HG03280 (cell line): Measurements from ENCODE around the gene LRRC27.
"Not testable (repeated sequence)": the region's sequence is repeated elsewhere in the genome, so short reads cannot be mapped to it uniquely, and the experiment has no call there.

Source experiments
- ATAC-seq: cut with Tn5 transposase; IDR thresholded peaks from one replicate; pipeline ENCODE4 v1.9.1; 2021; ENCODE audit warnings: mild to moderate bottlenecking, moderate library complexity; ENCODE audit not compliant: unreplicated experiment

LRRC27 gene

DNA sequence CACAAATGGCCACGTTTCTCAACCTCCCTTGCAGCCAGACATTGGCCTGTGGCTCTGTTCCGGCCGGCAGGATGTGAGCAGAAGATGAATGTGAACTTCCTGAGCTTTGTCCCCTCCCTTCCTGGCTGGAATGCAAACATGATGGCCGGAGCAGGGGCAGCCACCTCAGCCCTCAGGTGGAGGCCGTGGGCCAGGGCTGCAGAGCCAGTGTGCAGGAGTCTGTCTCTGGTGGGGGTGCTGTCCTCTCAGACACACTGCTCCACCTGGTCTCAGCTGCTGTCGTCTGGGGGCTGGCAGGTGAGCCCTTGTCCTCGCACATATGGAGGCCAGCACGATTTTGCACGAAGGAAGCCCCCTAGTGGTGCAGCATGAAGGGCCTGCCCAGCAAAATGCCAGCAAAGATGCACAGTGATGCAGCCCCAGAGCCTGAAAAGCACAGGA lies 39.7 kb downstream of the LRRC27 start:
- no peak for ATAC-seq

DNA sequence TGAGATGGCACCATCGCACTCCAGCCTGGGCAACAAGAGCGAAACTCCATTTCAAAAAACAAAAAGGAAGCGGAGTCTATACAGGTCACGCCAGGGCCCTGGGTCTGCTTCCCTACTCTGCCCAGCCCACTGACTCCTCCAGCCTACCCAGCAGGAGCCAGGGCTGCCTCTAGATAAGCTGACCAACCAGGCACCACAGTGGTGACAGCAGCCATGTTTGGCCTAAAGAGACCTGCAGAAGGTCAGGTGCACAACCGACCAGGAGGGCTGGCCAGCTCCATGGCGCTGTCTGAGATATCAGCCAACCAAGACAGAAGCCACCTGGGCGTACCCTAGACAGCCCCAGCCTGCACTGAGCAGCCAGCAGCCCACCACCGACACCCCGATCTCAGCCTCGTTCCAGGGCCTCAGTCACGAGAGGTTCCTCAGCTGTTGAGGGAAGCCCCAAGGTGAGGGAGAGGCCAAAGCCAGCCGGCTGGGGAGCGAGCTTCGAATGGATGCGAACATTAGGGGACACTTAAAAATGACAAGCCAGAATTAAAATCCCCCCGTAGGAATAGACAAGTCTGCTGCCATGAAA lies 40.6 kb downstream of the LRRC27 start:
- ATAC-seq: no peak

DNA sequence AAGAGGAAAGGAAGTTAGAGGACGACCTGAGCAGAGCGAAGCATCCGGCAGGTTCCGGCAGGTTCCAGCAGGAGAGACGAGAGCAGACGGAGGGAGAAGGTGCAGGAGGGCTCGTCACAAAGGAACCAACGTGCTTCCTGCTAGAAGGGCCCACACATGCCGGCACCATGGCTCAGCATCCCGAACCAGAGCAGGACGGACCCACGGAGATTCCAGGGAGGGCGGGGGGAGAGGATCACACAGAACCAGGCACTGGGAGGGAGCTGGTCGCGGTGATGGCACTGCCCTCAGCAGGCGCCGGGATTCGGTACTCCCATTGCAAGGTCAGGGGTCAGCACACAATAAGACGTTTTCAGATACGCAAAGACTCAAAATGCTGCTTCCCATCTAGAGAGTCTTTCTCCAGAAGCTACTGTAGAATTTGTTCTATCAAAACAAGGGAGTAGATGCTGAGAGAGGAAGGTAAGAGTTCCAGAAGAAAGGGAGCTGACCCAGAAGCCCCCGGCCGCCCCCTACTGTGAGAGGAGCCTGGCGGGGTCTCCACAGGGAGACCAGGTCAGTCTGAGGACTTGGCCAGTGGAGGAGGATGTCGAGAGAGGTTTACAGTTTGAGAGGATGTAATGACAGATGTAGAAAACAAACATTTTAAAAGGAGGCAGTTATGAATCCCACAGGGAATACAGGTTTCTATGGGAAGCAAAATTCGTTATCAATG lies 41.4 kb downstream of the LRRC27 start:
- ATAC-seq: no peak

DNA sequence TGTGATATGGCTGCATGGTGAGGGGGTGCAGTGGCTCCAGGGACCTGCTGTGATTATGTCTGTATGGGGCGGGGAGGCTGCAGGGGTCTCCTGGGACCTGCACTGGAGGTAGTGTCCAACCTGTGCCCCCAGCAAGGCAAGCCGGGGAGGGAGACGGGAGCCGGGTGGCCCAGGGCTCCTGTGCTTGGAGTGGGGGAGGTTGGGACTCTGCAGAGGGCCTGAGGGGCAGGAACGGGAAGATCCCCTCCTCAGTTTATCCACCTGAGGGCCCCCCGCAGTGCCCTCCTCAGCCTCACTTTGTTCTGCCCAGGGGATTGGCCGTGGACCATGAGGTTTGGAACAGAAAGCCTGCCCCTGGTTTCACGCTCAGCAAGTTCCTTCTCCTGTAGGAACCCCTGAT lies 42.2 kb downstream of the LRRC27 start:
- ATAC-seq: no peak

DNA sequence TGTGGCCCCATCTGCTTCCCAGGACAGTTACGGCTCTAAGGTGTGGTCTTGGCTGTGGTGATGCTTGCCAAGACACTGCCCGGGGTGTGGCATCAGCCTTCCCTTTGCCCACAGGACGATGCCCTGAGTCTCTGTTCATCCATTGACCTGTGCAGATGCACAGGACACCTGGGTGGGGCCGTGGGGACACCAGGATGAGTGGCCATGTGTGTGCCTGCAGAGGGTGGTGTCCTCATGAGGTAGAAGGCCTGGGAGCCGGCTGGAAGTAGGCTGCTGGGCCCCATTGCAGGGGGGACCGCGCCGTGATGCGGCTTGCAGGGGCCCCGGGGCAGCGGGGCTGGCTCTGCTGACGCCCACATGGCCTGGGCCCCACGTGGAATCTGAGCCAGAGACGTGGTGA lies 42.6 kb downstream of the LRRC27 start:
- ATAC-seq: no peak

DNA sequence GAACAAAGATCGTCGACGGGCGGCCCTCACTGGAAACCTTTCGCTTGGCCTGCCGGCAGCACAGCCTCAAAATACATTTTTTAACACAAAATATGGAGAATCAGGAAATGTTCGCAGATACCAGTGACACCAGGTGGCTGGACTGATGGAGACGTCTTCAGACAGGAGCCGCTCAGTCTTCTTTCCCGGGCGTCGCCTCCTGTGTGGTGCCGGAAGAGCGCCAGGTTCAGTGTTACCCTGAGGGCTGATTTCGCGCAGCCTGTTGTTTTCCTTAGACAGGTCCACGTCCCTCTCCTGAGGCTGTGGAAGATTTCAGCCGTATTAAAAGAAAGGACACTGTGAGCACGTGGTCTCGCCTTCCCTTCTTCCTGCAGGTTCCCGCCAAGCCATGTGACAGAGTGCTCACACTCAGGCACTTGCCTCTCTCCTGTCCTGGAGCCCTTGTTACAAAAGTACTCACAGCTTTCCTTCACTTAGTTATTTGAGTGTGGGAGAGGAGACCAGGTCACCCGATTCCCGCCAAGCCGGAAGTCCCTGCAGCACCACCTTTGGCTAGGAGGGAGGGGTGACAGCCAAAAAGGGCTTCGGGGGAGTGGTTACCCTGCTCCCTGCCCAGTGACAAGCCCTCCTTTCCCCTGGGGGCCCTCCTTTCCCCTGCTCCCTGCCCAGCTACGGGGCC lies 43.3 kb downstream of the LRRC27 start:
- ATAC-seq: no peak

DNA sequence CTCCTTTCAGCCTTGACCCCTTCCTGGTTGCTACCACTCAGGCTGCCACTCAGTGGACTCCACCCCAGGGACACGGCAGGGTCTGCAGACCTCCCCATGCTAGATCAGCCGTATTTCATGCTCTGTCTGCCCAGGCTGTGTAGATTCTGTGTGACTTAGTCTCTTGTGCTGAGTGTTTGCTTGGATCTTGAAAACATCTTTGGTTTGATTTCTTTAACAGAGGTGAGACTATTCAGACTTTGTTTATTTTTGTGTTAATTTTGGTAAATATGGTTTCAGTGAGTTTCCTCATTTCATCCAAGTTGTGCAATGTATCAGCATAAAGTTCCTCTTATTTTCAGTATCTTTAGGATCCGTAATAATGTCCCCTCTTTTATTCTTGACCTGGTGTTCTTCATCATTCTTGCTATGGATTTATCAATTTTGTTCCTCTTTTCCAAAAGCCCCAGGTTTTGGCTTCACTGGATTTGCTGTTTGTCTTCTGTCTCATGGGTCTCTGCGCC lies 43.9 kb downstream of the LRRC27 start:
- ATAC-seq: no peak

DNA sequence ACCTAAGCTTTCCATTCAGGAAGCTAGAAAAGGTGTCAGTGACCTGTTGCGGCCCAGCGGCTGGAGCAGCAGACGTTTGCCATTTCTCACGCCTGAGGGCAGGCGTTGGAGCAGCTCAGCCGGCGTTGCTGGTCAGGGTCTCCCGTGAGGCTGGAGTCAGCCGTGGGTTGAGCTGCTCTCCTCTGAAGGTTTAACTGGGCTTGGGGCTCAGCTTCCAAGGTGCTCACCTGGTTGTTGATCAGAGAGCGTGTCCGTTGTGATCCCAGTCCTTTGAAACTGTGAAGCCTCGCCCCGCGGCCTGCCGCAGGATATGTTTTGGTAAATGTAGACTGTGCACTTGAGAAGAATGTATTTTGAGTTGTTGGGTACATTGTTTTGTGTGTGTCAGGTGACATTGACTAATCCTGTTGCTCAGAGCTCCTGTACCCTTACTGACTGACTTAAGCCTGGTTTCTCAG lies 44.4 kb downstream of the LRRC27 start:
- ATAC-seq: no peak

DNA sequence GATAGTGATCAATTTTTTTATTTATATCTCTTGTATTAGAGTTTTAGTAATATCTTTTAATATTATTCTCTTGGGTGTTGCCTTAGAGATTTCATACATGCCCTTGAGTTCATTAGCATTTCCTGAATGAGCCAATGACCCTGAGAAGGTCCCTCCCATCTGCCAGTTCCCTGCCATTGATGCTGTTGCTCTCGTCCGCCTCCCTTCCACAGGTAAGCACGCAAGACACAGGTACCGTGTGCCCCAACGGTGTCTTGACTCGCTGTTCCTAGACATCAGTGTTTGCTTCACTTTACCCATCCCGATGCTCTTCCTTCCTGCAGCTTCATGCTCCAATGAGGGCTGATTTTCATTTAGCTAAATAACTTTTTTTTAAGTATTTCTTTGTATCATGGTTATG lies 45.3 kb downstream of the LRRC27 start:
- ATAC-seq: no peak

DNA sequence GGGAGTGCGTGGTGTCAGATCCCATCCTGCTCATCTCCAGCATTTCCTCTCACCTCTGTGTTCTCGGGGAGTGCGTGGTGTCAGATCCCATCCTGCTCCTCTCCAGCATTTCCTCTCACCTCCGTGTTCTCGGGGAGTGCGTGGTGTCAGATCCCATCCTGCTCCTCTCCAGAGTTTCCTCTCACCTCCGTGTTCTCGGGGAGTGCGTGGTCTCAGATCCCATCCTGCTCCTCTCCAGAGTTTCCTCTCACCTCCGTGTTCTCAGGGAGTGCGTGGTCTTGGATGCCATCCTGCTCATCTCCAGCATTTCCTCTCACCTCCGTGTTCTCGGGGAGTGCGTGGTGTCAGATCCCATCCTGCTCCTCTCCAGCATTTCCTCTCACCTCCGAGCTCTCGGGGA lies 47.0 kb downstream of the LRRC27 start:
- not testable (repeated sequence) for ATAC-seq

DNA sequence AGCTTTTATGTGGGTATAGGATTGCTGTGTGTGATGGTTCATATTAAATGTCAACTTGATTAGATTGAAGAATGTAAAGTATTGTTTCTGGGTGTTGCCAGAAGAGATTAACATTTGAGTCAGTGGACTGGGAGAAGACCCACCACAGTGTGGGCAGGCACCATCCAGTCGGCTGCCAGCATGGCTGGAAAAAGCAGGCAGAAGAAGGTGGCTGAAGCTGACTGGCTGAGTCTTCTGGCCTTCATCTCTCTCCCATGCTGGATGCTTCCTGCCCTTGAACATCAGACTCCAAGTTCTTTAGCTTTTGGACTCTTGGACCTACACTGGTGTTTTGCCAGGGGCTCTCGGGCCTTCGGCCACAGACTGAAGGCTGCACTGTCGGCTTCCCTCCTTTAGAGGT lies 49.0 kb downstream of the LRRC27 start:
- ATAC-seq: not testable (repeated sequence)

DNA sequence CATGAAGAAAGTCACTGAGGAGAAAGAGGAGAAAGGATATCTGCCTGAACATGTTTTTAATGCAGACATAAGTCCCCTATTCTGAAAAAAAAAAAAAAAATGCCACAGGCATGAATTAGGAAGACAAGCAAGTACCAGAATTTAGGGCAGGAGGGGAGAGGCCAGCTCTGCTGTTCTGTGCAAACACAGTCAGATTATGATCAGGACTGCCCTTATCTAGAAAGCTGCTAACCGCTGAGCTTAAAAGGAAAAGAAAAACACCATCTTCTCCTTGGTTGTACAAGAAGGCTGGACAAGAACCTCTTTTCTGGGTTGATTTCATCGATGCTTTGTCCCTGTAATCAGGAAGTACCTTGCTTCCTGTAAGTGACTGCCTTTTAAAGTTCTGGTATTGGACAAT lies 49.7 kb downstream of the LRRC27 start:
- no peak for ATAC-seq

DNA sequence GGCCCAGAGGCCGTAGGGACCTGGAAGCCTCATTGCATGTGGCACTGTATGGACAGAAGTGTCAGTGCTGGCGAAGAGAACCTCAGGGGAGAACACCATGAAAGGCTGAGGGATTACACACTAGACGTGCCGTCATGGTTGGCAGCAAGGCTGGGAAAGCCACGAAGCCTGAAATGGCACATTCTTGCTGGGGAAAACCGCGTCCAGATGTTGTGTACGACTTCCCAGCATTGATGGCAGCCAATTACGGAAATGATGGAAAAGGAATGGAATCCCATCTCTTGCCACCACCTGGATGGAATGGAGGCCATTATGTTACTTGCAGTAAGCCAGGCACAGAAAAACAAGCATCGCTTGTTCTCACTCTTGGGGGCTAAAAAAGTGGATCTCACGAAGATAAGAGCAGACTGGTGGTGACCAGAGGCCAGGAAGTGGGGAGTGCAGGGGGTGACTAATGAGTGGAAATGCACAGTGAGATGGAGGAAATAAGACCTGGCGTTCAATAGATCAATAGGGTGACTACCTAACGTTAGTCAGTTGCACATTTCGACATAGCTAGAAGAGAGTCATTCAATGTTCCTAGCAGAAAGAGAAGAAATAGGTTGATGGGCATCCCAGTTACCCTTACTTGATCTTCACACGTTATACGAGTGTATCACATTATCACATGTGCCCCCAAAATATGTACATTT lies 50.4 kb downstream of the LRRC27 start:
- ATAC-seq: no peak

DNA sequence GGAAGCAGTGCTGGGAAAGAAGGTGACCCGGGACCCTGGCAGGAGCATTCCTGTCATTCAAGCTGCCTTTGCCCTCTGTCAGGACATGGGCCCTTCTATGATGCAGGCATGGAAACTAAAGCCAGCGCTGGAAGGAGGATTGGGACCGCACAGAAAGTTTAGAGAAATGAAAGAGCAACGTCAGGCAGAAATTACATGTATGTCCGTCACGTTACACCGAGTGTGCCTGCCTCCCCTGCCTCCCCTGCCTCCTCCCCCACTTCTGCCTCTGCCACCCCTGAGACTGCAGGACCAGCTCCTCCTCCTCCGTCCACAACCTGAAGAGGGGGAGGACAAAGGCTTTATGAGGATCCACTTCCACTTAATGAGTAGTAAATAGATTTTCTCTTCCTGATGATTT lies 51.1 kb downstream of the LRRC27 start:
- ATAC-seq: no peak

DNA sequence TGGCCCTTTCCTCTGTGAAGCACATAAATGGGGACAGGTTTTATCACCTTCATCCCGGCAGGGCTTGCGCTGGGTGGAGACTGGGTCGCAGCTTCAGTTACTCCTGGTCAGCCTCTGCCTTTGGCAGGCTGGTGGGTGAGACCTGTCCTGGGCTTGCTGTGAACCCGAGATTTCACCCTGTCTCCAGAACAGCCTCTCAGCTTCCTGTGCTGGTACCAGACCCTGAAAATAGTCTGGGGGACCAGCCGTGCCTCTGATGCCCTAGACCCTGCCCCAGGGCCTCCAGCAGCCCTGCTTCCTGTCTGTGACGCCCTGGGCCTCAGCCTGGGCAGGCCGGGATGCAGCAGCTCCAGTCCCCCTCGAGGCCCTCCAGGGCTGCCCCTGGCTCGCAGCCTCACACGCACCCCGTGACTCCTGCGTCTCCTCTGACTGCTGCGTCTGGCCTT lies 51.8 kb downstream of the LRRC27 start:
- ATAC-seq: no peak

DNA sequence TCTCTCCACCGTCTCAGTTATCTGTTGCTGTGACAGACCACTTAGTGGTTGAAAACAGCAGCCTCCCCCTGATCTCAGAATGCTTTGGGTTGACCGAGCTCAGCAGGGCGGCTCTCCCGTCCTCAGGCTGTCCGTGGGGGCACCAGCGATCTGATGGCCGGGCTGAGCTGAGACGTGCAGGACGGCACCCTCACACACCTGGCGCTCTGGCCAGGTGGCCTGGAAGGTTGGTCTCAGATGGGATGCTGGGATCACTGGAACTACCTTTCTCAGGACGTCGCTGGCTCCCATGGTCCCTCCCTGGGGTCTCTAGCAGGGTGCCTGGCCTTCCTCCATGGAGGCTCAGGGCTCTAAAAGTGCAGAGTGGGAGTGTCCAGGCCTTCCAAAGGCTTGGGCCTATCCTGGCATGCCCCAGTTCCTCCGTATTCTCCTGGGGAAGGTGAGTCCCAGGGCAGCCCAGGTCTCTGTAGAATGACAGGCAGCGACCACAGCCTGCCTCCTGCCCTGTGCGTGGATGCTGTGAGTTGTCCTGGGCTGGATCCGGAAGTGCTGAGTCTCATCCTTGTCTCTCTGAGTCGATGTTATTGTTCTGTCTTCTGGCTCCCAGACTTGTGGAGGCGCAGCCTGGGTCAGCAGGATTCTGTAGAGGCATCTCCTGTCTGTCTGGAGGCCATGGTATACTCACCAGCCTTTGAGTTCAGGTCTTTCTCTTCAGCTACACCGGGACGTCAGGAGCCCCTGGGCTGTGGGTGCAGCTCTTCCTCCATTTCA lies 52.8 kb downstream of the LRRC27 start:
- ATAC-seq: no peak

DNA sequence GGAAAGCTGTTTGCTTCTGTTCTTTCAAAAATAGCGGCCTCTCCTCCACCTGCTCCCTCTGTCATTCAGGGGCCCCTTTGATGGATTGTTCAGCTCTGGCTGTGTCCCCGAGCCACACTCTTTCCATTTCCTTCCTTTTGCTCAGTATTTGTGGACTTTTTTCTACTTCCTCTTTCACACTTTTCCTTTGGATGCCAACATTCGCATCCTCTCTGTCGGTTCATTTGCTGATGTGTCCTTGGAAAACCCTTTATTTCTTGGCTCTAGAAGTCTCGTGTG lies 53.3 kb downstream of the LRRC27 start:
- no peak for ATAC-seq

DNA sequence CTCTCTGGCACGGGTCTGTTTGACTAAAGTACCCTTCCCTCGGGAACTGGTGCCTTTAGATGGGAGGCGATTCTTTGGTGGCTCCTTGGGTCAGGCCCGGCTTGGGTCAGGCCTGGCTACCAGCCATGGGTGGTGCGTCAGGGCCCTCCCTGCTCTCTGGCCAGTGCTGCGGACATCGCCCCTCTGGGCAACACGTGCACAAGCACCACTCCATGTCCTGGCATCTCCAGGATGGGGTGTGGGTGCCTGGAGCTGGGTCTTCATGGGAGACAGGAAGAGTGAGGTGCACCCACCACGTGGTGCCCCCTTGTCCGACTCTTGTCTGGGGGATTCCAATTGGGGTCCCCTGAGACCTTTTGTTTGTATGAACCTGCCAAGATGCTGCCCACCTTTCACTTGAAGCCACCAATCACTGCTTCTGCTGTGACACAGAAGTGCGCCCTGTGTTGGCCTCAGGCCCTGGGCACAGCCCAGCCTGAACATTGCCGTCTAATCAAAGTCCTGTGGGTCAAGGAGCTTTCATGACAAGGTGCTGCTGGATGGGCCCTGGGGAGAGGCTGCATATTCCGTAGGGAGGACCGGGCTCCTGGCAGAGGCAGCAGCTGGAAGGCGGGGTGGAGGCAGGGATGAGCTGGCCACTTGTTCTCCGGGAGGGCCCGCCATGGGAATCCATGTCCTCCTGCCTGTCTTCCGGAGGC lies 53.9 kb downstream of the LRRC27 start:
- ATAC-seq: no peak

DNA sequence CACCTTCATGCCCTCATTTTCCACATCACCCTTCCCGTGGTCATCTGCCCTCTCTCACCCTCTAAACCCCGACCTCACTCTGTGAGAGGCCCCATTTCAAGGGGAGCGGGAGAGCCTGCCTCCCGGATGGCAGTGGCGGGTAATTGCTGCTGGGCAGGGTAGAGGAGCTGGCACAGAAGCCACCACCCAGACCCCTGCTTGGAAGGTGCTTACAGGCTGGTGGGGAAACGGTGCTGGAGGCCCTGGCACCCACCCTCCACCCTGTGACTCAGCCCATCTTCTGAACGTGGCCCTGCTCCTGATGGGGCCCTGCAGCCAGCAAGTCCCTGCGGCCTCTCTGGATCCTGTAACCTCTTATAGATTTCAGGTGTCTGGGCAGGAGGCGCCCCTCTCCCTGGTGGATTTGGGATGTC lies 54.4 kb downstream of the LRRC27 start:
- no peak for ATAC-seq

DNA sequence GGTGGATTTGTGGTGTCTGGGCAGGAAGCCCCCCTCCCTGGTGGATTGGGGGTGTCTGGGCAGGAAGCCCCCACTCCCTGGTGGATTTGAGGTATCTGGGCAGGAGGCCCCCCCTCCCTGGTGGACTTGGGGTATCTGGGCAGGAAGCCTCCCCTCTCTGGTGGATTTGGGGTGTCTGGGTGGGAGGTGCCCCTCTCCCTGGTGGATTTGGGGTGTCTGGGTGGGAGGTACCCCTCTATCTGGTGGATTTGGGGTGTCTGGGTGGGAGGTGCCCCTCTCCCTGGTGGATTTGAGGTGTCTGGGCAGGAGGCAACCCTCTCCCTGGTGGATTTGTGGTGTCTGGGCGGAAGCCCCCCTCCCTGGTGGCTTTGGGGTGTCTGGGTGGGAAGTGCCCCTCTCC lies 54.9 kb downstream of the LRRC27 start:
- not testable (repeated sequence) for ATAC-seq
